Suprapubic skin (tissue), 4 donors: ENCODE results near the gene SCUBE1. TPM values are rescaled to one million over a fixed set of nuclear protein-coding genes. Genes with fewer than 3 reads are reported as not detected.
"Not testable (repeated sequence)": the region's sequence is repeated elsewhere in the genome, so short reads cannot be mapped to it uniquely, and the experiment has no call there.

Source experiments
- DNase-seq, 2 donors: peaks; one replicate each; pipeline ENCODE4 v3.0.0-alpha.2; 2019; ENCODE audit warnings: low spot score in 2 of 2
- H3K27ac ChIP-seq: fragments of 200-600 bp; sonication (generic); one replicate; pipeline ENCODE4 v1.5.1; 2019
- H3K27me3 ChIP-seq: fragments of 200-600 bp; sonication (generic); one replicate; pipeline ENCODE4 v1.5.1; 2019
- H3K36me3 ChIP-seq: fragments of 200-600 bp; sonication (generic); one replicate; pipeline ENCODE4 v1.5.1; 2019
- H3K4me1 ChIP-seq: fragments of 200-600 bp; sonication (generic); one replicate; pipeline ENCODE4 v1.5.1; 2019
- H3K4me3 ChIP-seq: fragments of 200-600 bp; sonication (generic); one replicate; pipeline ENCODE4 v1.5.1; 2019; ENCODE audit warnings: mild to moderate bottlenecking
- H3K9me3 ChIP-seq: fragments of 200-600 bp; sonication (generic); one replicate; pipeline ENCODE4 v1.5.1; 2019
- EP300 ChIP-seq: sonication (generic); formaldehyde crosslinking; IDR thresholded peaks from one replicate; pipeline ENCODE4 v1.6.1; 2017; ENCODE audit warnings: antibody characterized with exemption
- POLR2A ChIP-seq, 2 donors: fragments of 450-650 bp; IDR thresholded peaks; one replicate each; pipeline ENCODE4 v1.6.1; 2017; ENCODE audit warnings: antibody characterized with exemption in 2 of 2, mild to moderate bottlenecking in 2 of 2, moderate library complexity in 2 of 2
- POLR2AphosphoS5 ChIP-seq, 3 donors: sonication (generic); formaldehyde crosslinking; IDR thresholded peaks; one replicate each; pipeline ENCODE4 v1.6.1; 2017; ENCODE audit warnings: antibody characterized with exemption in 3 of 3
- WGBS: methylation state at CpG from one replicate; pipeline ENCODE4 v1.1.5; 2018; 5-methylcytosine and 5-hydroxymethylcytosine counted together
- total RNA-seq, 4 donors: library from RNA; depleted of rRNA; stranded (reverse); fragments of >200 nt; gene quantifications; one replicate each; pipeline ENCODE4 v1.1.0, GENCODE V29; 2016
- TF ChIP-seq, protein P1 (sequence below), 2 donors: fragments of 200-600 bp in 1 of 2; fragments of 450-650 bp in 1 of 2; sonication (generic) in 1 of 2; IDR thresholded peaks; one replicate each; pipeline ENCODE4 v1.5.1; 2016 to 2019; ENCODE audit warnings: antibody characterized with exemption in 2 of 2, mild to moderate bottlenecking in 1 of 2, moderate library complexity in 1 of 2

SCUBE1 gene
- total RNA-seq, 4 donors from 2014 or later = 0.47 to 1.1 (median 0.78) TPM

DNA sequence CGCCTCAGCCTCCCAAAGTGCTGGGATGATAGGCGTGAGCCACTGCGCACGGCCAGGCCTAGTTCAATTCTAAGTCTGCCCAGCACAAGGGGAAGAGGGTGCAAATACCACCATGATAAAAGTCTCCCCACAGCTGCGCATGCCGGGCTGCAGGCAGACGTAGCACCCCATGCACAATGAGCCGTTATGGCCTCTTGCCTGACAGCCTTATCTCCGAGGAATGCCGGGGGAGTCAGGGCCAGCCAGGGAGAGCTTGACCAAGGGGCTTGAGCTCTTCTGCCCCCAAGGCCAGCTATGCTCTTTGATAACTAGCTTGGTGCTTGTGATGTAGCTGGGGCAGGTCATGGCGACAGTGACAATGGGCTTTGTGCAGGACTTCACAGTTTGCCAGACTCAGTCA lies 13.7 kb upstream of the SCUBE1 start:
- H3K4me1 ChIP-seq = no peaks in the 10 kb centered on the region
- no peak overlapping the region for H3K4me3 ChIP-seq
- H3K9me3 ChIP-seq = no peaks in the 10 kb centered on the region
- DNase-seq = no peak
- no peak overlapping the region for H3K27ac ChIP-seq
- H3K27me3 ChIP-seq = peaks cover 14% of the 10 kb centered on the region
- H3K36me3 ChIP-seq = no peaks in the 10 kb centered on the region
- WGBS = 87% methylated on average over 11 of the region's 11 CpGs
- TF ChIP-seq EP300 (no peak), POLR2AphosphoS5 (IDR thresholded peaks at IDR 0.05) (no peak), POLR2A (IDR thresholded peaks at IDR 0.05) (no peak)
- TF ChIP-seq, protein P1, sequence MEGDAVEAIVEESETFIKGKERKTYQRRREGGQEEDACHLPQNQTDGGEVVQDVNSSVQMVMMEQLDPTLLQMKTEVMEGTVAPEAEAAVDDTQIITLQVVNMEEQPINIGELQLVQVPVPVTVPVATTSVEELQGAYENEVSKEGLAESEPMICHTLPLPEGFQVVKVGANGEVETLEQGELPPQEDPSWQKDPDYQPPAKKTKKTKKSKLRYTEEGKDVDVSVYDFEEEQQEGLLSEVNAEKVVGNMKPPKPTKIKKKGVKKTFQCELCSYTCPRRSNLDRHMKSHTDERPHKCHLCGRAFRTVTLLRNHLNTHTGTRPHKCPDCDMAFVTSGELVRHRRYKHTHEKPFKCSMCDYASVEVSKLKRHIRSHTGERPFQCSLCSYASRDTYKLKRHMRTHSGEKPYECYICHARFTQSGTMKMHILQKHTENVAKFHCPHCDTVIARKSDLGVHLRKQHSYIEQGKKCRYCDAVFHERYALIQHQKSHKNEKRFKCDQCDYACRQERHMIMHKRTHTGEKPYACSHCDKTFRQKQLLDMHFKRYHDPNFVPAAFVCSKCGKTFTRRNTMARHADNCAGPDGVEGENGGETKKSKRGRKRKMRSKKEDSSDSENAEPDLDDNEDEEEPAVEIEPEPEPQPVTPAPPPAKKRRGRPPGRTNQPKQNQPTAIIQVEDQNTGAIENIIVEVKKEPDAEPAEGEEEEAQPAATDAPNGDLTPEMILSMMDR (IDR thresholded peaks at IDR 0.05) = no peak

DNA sequence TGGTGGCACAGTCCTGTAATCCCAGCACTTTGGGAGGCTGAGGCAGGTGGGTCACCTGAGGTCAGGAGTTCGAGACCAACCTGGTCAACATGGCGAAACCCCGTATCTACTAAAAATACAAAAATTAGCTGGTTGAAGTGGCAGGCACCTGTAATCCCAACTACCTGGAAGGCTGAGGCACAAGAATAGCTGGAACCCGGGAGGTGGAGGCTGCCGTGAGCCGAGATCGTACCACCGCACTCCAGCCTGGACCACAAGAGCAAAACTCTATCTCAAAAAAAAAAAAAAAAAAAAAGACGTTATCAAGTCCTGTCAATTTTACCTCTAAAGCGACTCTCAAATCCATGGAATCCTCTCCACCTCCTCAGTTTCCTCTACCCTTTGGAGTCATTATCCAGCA lies 12.5 kb upstream of the SCUBE1 start:
- H3K9me3 ChIP-seq, H3K4me1 ChIP-seq, H3K4me3 ChIP-seq, H3K36me3 ChIP-seq, H3K27ac ChIP-seq, DNase-seq: not testable (repeated sequence)
- WGBS = 95% methylated on average over 10 of the region's 10 CpGs
- peaks cover 13% of the 10 kb centered on the region for H3K27me3 ChIP-seq

DNA sequence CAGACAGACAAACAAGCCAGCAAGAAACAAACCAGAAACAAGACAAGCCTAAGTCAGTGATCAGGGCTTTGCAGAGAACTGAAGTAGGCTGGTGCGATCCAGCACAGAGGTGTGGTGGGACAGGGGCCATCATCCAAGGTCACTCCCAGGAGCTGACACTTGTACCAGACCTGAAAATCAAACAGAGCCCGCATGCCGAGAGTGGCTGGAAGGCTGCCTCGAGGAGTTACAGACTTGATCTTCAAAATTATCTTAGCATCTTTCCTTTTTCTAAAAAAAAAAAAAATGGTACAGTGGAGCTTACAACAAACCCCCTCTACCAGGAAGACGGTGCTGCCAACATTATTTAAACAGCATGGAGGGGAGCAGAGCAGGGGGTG lies 8.8 kb upstream of the SCUBE1 start:
- WGBS = 55% methylated on average over 5 of the region's 5 CpGs
- no peaks in the 10 kb centered on the region for H3K36me3 ChIP-seq
- H3K27ac ChIP-seq = no peak overlapping the region
- H3K27me3 ChIP-seq = peaks cover 36% of the 10 kb centered on the region
- H3K4me1 ChIP-seq = no peaks in the 10 kb centered on the region
- H3K4me3 ChIP-seq = no peak overlapping the region
- no peaks in the 10 kb centered on the region for H3K9me3 ChIP-seq
- no peak for DNase-seq
- TF ChIP-seq POLR2A (IDR thresholded peaks at IDR 0.05) (no peak), EP300 (no peak), POLR2AphosphoS5 (IDR thresholded peaks at IDR 0.05) (no peak)
- TF ChIP-seq, protein P1 (IDR thresholded peaks at IDR 0.05) = no peak

DNA sequence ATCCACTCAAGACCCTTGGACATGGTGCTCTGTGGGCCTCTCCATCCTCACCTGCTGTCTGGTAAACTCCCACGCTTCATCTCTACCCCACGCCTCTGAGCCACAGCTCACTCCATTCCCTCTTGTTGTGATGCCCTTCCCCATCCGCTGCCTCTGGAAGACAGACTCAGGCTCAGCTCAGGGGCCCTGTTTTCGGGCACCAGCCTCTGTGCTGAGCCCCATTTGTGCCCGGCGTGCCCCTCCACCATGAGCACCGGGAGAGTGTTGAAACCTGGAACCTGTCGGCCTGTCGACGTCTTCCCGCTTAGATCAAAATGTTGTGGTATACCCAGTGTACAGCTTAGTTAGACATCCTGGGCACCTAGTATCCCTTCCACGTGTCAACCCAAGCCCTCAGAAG lies 6.5 kb upstream of the SCUBE1 start:
- no peak overlapping the region for H3K27ac ChIP-seq

DNA sequence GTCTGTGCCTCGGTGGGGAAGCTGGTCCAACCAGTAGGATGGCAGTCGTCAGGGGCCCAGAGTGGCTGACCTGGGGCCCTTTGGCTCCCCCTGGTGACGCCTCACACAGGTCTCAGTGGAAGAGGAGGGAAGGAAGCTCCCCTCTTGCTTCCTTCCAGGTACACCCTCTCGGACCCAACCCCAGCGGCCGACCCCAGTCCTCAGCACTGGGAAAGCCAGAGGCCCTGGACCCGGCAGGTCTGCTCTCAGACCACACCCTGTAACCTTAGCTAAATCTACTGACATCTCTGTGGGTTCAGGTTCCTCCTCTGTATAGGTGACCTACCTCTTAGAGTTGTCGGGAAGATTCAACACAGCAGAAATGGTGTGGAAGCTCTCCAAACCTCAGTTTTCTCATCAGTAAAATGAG lies 3.4 kb upstream of the SCUBE1 start:
- no peak for TF ChIP-seq POLR2AphosphoS5 (IDR thresholded peaks at IDR 0.05)
- TF ChIP-seq, protein P1 (IDR thresholded peaks at IDR 0.05) = peak; percentile 17 to 70
- DNase-seq = peak in 1 of 2 donors; percentile 84
- H3K4me1 ChIP-seq = peaks cover 25% of the 10 kb centered on the region
- 15% methylated on average over 6 of the region's 8 CpGs for WGBS
- no peak overlapping the region for H3K4me3 ChIP-seq
- no peaks in the 10 kb centered on the region for H3K9me3 ChIP-seq
- no peaks in the 10 kb centered on the region for H3K36me3 ChIP-seq
- no peak overlapping the region for H3K27ac ChIP-seq
- peaks cover 86% of the 10 kb centered on the region for H3K27me3 ChIP-seq

More for the DNA sequence above, 6.5 kb upstream of the SCUBE1 start:
- H3K4me1 ChIP-seq = peaks cover under 1% of the 10 kb centered on the region
- no peaks in the 10 kb centered on the region for H3K36me3 ChIP-seq
- TF ChIP-seq EP300 = no peak
- TF ChIP-seq, protein P1 (IDR thresholded peaks at IDR 0.05) = no peak
- TF ChIP-seq POLR2A (IDR thresholded peaks at IDR 0.05) = no peak
- TF ChIP-seq POLR2AphosphoS5 (IDR thresholded peaks at IDR 0.05) = no peak
- no peak overlapping the region for H3K4me3 ChIP-seq
- no peak for DNase-seq
- 91% methylated on average over 12 of the region's 12 CpGs for WGBS
- H3K27me3 ChIP-seq = peaks cover 55% of the 10 kb centered on the region
- no peaks in the 10 kb centered on the region for H3K9me3 ChIP-seq

DNA sequence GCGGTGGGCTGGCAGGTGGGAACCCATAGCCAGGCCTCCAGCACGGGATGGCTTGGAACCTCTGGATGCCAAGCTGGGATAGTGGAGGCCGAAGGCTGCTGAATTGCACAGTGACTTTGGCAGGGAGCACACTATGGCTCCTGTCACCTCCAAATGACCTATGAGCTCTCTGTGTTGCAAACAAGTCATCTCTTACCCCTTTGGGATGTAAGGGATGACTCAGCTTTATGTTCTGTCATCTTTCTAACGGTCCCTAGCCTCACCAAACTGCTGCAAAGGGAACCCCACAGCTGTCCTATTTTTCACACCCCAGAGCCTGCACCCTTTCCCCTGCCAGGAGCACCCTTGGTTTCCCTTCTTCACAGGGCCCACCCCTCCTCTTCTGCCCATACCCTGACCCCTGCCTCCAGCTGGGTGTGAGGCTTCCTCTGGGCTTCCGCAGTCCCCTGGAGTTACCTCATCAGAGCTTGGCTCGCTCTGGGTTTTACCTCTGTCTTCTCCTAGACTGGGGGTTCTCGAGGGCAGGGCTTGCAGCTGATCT lies 2.7 kb upstream of the SCUBE1 start:
- no peaks in the 10 kb centered on the region for H3K36me3 ChIP-seq
- peaks cover 25% of the 10 kb centered on the region for H3K4me1 ChIP-seq
- H3K27ac ChIP-seq = no peak overlapping the region
- peaks cover 87% of the 10 kb centered on the region for H3K27me3 ChIP-seq
- WGBS = 73% methylated on average over 7 of the region's 7 CpGs
- TF ChIP-seq POLR2AphosphoS5 (IDR thresholded peaks at IDR 0.05) = no peak
- TF ChIP-seq EP300 = no peak
- TF ChIP-seq, protein P1 (IDR thresholded peaks at IDR 0.05) = no peak
- TF ChIP-seq POLR2A (IDR thresholded peaks at IDR 0.05) = no peak
- no peaks in the 10 kb centered on the region for H3K9me3 ChIP-seq
- no peak for DNase-seq
- H3K4me3 ChIP-seq = no peak overlapping the region
